Measurements from ENCODE around the gene APEH.

DNA sequence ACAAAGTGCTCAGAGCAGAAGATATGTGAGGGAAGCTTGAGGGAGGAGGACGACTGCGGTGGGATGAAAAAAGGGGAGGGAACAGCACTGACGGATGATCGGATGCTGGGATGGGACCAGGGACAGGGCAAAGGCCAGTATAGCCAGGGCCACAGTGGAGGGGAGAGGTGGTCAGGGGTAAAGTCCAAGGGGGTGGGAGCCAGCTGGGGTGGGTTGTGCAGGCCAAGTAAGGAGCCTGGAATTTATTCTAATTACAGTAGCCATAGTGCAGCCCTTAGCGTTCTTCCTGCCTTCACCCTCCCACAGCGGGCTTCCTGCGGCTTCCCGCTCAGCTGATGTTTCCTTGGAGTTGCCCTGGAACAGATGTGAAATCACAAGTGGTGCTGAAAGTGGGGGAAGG, 7.6 kb upstream of the APEH start:
- TF ChIP-seq, protein P1, sequence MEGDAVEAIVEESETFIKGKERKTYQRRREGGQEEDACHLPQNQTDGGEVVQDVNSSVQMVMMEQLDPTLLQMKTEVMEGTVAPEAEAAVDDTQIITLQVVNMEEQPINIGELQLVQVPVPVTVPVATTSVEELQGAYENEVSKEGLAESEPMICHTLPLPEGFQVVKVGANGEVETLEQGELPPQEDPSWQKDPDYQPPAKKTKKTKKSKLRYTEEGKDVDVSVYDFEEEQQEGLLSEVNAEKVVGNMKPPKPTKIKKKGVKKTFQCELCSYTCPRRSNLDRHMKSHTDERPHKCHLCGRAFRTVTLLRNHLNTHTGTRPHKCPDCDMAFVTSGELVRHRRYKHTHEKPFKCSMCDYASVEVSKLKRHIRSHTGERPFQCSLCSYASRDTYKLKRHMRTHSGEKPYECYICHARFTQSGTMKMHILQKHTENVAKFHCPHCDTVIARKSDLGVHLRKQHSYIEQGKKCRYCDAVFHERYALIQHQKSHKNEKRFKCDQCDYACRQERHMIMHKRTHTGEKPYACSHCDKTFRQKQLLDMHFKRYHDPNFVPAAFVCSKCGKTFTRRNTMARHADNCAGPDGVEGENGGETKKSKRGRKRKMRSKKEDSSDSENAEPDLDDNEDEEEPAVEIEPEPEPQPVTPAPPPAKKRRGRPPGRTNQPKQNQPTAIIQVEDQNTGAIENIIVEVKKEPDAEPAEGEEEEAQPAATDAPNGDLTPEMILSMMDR (IDR thresholded peaks at IDR 0.05), result no peak
- no peak for TF ChIP-seq POLR2A (IDR thresholded peaks at IDR 0.05)
